ENCODE results near the gene MEGF11. TPM values are rescaled to one million over a fixed set of nuclear protein-coding genes. Genes with fewer than 3 reads are reported as not detected.
A peak's percentile ranks its signal among the peaks of the same experiment; 100 is the strongest.

Gene MEGF11
- total RNA-seq, 1 experiment from 2014 or later = 2.3 TPM

DNA sequence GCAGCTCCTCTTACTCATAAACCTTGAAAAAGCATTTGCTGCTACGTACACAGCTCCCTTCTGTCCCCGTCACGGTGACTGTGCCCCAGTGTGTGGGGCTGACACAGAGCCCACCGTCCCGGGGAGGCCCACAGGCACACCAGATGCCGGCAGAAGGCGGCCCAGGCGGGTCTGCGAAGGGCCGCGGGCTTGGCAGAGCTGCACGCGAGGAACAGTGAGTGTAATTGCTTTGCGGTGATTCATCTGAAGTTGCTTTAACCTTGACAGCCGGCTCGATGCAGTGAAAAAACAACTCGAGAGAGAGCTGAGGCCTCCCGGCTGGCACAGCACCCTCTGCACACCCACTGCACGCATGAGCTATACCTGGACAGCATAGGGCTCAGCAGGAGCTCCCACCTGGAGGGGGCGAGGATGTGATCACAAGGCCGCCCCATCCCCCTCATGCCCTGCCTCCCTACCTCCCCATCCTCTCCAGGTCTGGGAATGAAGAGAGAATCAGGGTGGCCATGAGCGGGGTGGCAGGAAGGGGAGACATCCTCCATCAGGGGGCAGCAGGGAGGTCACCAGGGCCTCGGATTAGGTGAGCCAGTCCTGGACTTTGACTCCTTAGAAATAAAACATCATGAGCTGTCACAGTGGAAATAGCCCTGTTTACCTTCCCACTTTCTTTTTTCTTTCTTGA lies 172.7 kb downstream of the MEGF11 start:
- H3K9ac ChIP-seq (ENCODE audit: low read length) = no peak overlapping the region
- BruUV-seq (replicated peaks) = no TSS peak

DNA sequence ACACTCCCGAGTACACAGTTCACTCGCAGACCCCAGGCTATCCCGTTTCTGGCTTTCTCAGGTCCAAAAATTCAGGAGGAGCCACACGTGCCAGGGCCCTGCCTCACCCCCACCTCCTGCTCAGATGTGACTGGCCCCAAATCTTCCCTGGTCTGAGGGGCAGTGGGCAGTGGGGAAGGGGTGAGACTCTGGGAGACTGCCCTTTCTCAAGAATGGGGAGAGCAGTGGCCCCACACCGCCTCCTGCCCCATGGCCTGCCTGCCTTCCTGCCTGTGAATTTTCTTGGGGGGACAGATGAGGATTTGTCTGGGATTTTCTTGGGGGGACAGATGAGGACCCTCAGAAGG lies 174.6 kb downstream of the MEGF11 start:
- ChIA-PET POLR2A (no interaction called here), RAD21 (ENCODE audit: low non-redundant PET in 1 of 2, low total read pairs in 2 of 2, uncharacterized antibody in 2 of 2, unreplicated experiment in 2 of 2) (no interaction called here), CTCF (no interaction called here)
- Histone ChIP-seq H3K27ac (ENCODE audit: low read depth, low read length) (no peak overlapping the region), H3K9me3 (ENCODE audit: control insufficient read depth in 1 of 2, insufficient read depth in 1 of 2, low read depth in 1 of 2, low read length in 2 of 2) (no peaks in the 10 kb centered on the region), H3K79me2 (ENCODE audit: insufficient read depth, low read length) (no peaks in the 10 kb centered on the region), H2AFZ (ENCODE audit: low read depth, low read length, poor library complexity, severe bottlenecking) (no peak overlapping the region), H3K9me2 (ENCODE audit: insufficient read depth) (no peaks in the 10 kb centered on the region), H3K36me3 (ENCODE audit: control insufficient read depth in 1 of 2, insufficient read depth in 2 of 2, low read length in 2 of 2) (no peaks in the 10 kb centered on the region), H4K20me1 (ENCODE audit: insufficient read depth) (no peaks in the 10 kb centered on the region), H3K9ac (ENCODE audit: low read length) (no peak overlapping the region), H3K4me2 (ENCODE audit: low read length) (no peak overlapping the region), H3K4me3 (replicated peaks in 1 of 2; ENCODE audit: low read depth in 1 of 2, low read length in 2 of 2) (no peak overlapping the region), H3K27me3 (ENCODE audit: insufficient read depth, low read length) (no peaks in the 10 kb centered on the region), H3K4me1 (ENCODE audit: control insufficient read depth in 1 of 2, insufficient read depth in 2 of 2, low read length in 2 of 2) (no peaks in the 10 kb centered on the region)
- DNase-seq (ENCODE audit: low read depth, low spot score) = no peak
- TF ChIP-seq, protein P1, sequence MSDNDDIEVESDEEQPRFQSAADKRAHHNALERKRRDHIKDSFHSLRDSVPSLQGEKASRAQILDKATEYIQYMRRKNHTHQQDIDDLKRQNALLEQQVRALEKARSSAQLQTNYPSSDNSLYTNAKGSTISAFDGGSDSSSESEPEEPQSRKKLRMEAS (IDR thresholded peaks at IDR 0.05) = no peak
- no peak for TF ChIP-seq SRF (IDR thresholded peaks at IDR 0.05; ENCODE audit: low read depth)
- no peak for TF ChIP-seq FOSL1 (IDR thresholded peaks at IDR 0.05; ENCODE audit: low read depth)
- no peak for TF ChIP-seq CEBPB (IDR thresholded peaks at IDR 0.05; ENCODE audit: low read depth)
- TF ChIP-seq, protein P2, sequence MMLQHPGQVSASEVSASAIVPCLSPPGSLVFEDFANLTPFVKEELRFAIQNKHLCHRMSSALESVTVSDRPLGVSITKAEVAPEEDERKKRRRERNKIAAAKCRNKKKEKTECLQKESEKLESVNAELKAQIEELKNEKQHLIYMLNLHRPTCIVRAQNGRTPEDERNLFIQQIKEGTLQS (IDR thresholded peaks at IDR 0.05) = no peak
- TF ChIP-seq POLR2A (IDR thresholded peaks at IDR 0.05; ENCODE audit: borderline replicate concordance, extremely low read depth, insufficient read depth, insufficient read length) = no peak
- TF ChIP-seq SP1 (IDR thresholded peaks at IDR 0.05; ENCODE audit: low read depth) = no peak
- TF ChIP-seq ELF1 (IDR thresholded peaks at IDR 0.05; ENCODE audit: borderline replicate concordance, low read depth) = no peak
- no peak for TF ChIP-seq YY1 (IDR thresholded peaks at IDR 0.05; ENCODE audit: extremely low read depth, insufficient replicate concordance, low read depth, low read length)
- no peak for ATAC-seq
- intact Hi-C loops (cut with micrococcal nuclease) = no loop called here
- BruUV-seq (replicated peaks) = no TSS peak

More for the DNA sequence above, 172.7 kb downstream of the MEGF11 start:
- DNase-seq (ENCODE audit: low read depth, low spot score) (no peak), ATAC-seq (peak; percentile 65)
- Histone ChIP-seq H3K4me2 (ENCODE audit: low read length) (no peak overlapping the region), H3K4me3 (replicated peaks in 1 of 2; ENCODE audit: low read depth in 1 of 2, low read length in 2 of 2) (no peak overlapping the region), H3K27me3 (ENCODE audit: insufficient read depth, low read length) (no peaks in the 10 kb centered on the region), H4K20me1 (ENCODE audit: insufficient read depth) (no peaks in the 10 kb centered on the region), H3K27ac (ENCODE audit: low read depth, low read length) (no peak overlapping the region), H3K9me3 (ENCODE audit: control insufficient read depth in 1 of 2, insufficient read depth in 1 of 2, low read depth in 1 of 2, low read length in 2 of 2) (no peaks in the 10 kb centered on the region), H3K36me3 (ENCODE audit: control insufficient read depth in 1 of 2, insufficient read depth in 2 of 2, low read length in 2 of 2) (no peaks in the 10 kb centered on the region), H3K9me2 (ENCODE audit: insufficient read depth) (no peaks in the 10 kb centered on the region), H2AFZ (ENCODE audit: low read depth, low read length, poor library complexity, severe bottlenecking) (no peak overlapping the region), H3K79me2 (ENCODE audit: insufficient read depth, low read length) (no peaks in the 10 kb centered on the region), H3K4me1 (ENCODE audit: control insufficient read depth in 1 of 2, insufficient read depth in 2 of 2, low read length in 2 of 2) (no peaks in the 10 kb centered on the region)
- ChIA-PET POLR2A (no interaction called here), CTCF (interaction anchor here (0.5 to 1.2 kb wide), 2 partner anchors 9 to 206 kb away, joined by 4 read pairs; no protein-coding TSS in a partner anchor), RAD21 (ENCODE audit: low non-redundant PET in 1 of 2, low total read pairs in 2 of 2, uncharacterized antibody in 2 of 2, unreplicated experiment in 2 of 2) (no interaction called here)
- TF ChIP-seq, protein P1 (IDR thresholded peaks at IDR 0.05) = no peak
- TF ChIP-seq, protein P3, sequence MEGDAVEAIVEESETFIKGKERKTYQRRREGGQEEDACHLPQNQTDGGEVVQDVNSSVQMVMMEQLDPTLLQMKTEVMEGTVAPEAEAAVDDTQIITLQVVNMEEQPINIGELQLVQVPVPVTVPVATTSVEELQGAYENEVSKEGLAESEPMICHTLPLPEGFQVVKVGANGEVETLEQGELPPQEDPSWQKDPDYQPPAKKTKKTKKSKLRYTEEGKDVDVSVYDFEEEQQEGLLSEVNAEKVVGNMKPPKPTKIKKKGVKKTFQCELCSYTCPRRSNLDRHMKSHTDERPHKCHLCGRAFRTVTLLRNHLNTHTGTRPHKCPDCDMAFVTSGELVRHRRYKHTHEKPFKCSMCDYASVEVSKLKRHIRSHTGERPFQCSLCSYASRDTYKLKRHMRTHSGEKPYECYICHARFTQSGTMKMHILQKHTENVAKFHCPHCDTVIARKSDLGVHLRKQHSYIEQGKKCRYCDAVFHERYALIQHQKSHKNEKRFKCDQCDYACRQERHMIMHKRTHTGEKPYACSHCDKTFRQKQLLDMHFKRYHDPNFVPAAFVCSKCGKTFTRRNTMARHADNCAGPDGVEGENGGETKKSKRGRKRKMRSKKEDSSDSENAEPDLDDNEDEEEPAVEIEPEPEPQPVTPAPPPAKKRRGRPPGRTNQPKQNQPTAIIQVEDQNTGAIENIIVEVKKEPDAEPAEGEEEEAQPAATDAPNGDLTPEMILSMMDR (IDR thresholded peaks at IDR 0.05 in 2 of 3, conservative IDR thresholded peaks at IDR 0.05 in 1 of 3; ENCODE audit: borderline replicate concordance in 1 of 3, insufficient read depth in 1 of 3, low read depth in 2 of 3, low read length in 2 of 3) = peak in 2 of 3 experiments; percentile 21 to 31; a peak in 3 of 6 replicates
- TF ChIP-seq RAD21 (IDR thresholded peaks at IDR 0.05; ENCODE audit: low read depth) (no peak), CEBPB (IDR thresholded peaks at IDR 0.05; ENCODE audit: low read depth) (no peak)
- intact Hi-C loops (cut with micrococcal nuclease) = no loop called here
